CD4-positive, alpha-beta T cell treated with Interleukin-4 for 1 hour (primary cell): ENCODE measurements around the gene ZNF77.
"Not testable (repeated sequence)": the region's sequence is repeated elsewhere in the genome, so short reads cannot be mapped to it uniquely, and the experiment has no call there.

Source experiments
- DNase-seq, 2 donors: peaks; one replicate each; pipeline ENCODE4 v3.0.0-alpha.2; 2020 to 2022

The ZNF77 gene

GRCh38 chr19:2969104-2969504 lies 24.3 kb upstream of the ZNF77 start:
- DNase-seq: peak in 1 of 2 donors; percentile 16

- DNase-seq: no peak
Observed at GRCh38 chr19:2967972-2968371, 23.2 kb upstream of the ZNF77 start.

GRCh38 chr19:2964874-2965273 lies 20.1 kb upstream of the ZNF77 start:
- DNase-seq: no peak

- DNase-seq: not testable (repeated sequence)
Observed at GRCh38 chr19:2963631-2964030, 18.9 kb upstream of the ZNF77 start.

- no peak for DNase-seq
Observed at GRCh38 chr19:2963122-2963521, 18.4 kb upstream of the ZNF77 start.

- DNase-seq: peak; percentile 51 to 87
Observed at GRCh38 chr19:2962018-2962670, 17.4 kb upstream of the ZNF77 start.

- no peak for DNase-seq
Observed at GRCh38 chr19:2960120-2960519, 15.3 kb upstream of the ZNF77 start.

GRCh38 chr19:2957160-2957559 lies 12.4 kb upstream of the ZNF77 start:
- no peak for DNase-seq

- DNase-seq: no peak
Observed at GRCh38 chr19:2952953-2953481, 8.2 kb upstream of the ZNF77 start.

- peak; percentile 100 for DNase-seq
Observed at GRCh38 chr19:2950286-2951124, 5.7 kb upstream of the ZNF77 start.

- DNase-seq: no peak
Observed at GRCh38 chr19:2949939-2950285, 5.1 kb upstream of the ZNF77 start.

GRCh38 chr19:2945575-2946184 lies 909 bp upstream of the ZNF77 start:
- DNase-seq: no peak

- DNase-seq: no peak
Observed at GRCh38 chr19:2944403-2944774, 382 bp downstream of the ZNF77 start.

- no peak for DNase-seq
Observed at GRCh38 chr19:2942928-2943640, 1.7 kb downstream of the ZNF77 start.

- not testable (repeated sequence) for DNase-seq
Observed at GRCh38 chr19:2935863-2936262, 8.9 kb downstream of the ZNF77 start.

- no peak for DNase-seq
Observed at GRCh38 chr19:2933490-2933910, 11.3 kb downstream of the ZNF77 start.

- no peak for DNase-seq
Observed at GRCh38 chr19:2927032-2927430, 17.7 kb downstream of the ZNF77 start.

- no peak for DNase-seq
Observed at GRCh38 chr19:2926341-2927031, 18.3 kb downstream of the ZNF77 start.

- DNase-seq: no peak
Observed at GRCh38 chr19:2923510-2923909, 21.3 kb downstream of the ZNF77 start.

- DNase-seq: no peak
Observed at GRCh38 chr19:2922987-2923386, 21.8 kb downstream of the ZNF77 start.

GRCh38 chr19:2917275-2918184 lies 27.2 kb downstream of the ZNF77 start:
- DNase-seq: no peak
